Glutamatergic neuron (in vitro differentiated cells): ENCODE data around the gene PRXL2A. TPM values are rescaled to one million over a fixed set of nuclear protein-coding genes. Genes with fewer than 3 reads are reported as not detected.

ENCODE experiments used
- DNase-seq: peaks from one replicate; pipeline ENCODE4 v3.0.0; 2022
- H3K27ac Mint-ChIP-seq: one replicate; pipeline ENCODE4 v1.8.0; 2020; ENCODE audit warnings: mild to moderate bottlenecking, mixed read lengths, inconsistent platforms; ENCODE audit not compliant: unreplicated experiment
- H3K27me3 Mint-ChIP-seq: one replicate; pipeline ENCODE4 v1.8.0; 2020; ENCODE audit warnings: mild to moderate bottlenecking, moderate library complexity, mixed read lengths, inconsistent platforms; ENCODE audit not compliant: unreplicated experiment
- H3K36me3 Mint-ChIP-seq: one replicate; pipeline ENCODE4 v1.8.0; 2020; ENCODE audit warnings: mild to moderate bottlenecking, mixed read lengths, inconsistent platforms; ENCODE audit not compliant: unreplicated experiment
- H3K4me1 Mint-ChIP-seq: one replicate; pipeline ENCODE4 v1.8.0; 2020; ENCODE audit warnings: mild to moderate bottlenecking, low read depth, mixed read lengths, inconsistent platforms; ENCODE audit not compliant: unreplicated experiment
- H3K4me3 Mint-ChIP-seq: one replicate; pipeline ENCODE4 v1.8.0; 2020; ENCODE audit warnings: mild to moderate bottlenecking, mixed read lengths, inconsistent platforms; ENCODE audit not compliant: unreplicated experiment
- H3K9me3 Mint-ChIP-seq: one replicate; pipeline ENCODE4 v1.8.0; 2020; ENCODE audit warnings: mild to moderate bottlenecking, moderate library complexity, mixed read lengths, inconsistent platforms; ENCODE audit not compliant: unreplicated experiment
- total RNA-seq: library from RNA; stranded (reverse); fragmentation: NEBNext Ultra II Directional; extraction: Animal tissue kit (Norgen Biotek cat#: 25700); gene quantifications from one replicate; pipeline ENCODE4 v1.2.1, GENCODE V29; 2021; ENCODE audit not compliant: unreplicated experiment
- TF ChIP-seq, protein P1 (sequence below): fragments of 200-600 bp; sonication (generic); IDR thresholded peaks from one replicate; pipeline ENCODE4 v1.5.0; 2021; ENCODE audit not compliant: partially characterized antibody, unreplicated experiment

The PRXL2A gene
- total RNA-seq, 1 donor from 2014 or later, result 164 TPM

DNA sequence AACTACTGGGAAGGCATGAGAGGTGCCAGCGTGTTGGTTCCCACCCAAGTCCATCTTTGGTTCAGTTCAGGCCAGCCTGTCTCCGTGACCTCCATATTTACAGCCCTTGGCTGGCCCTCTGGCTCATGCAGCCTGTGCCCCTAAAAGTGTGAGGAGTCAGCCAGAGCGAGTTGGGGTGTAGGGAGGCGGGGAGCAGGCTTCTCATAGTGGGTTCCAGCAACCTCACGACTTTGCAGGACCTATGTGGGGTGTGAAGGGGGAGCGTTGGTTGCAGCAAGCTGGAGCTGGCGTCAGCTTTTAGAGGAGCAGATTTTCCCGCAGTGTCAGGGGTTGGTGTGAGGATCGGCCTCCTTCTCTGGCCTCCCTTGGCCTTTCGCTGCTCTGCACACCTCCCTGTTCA is 55.5 kb downstream of the PRXL2A start:
- peak overlapping the region; percentile 92 for H3K27ac Mint-ChIP-seq
- H3K4me3 Mint-ChIP-seq, result peak overlapping the region; percentile 68
- H3K9me3 Mint-ChIP-seq, result peaks cover 6% of the 10 kb centered on the region
- no peak for DNase-seq
- peaks cover 10% of the 10 kb centered on the region for H3K27me3 Mint-ChIP-seq
- H3K36me3 Mint-ChIP-seq, result no peaks in the 10 kb centered on the region
- H3K4me1 Mint-ChIP-seq, result peaks cover 74% of the 10 kb centered on the region
- TF ChIP-seq, protein P1, sequence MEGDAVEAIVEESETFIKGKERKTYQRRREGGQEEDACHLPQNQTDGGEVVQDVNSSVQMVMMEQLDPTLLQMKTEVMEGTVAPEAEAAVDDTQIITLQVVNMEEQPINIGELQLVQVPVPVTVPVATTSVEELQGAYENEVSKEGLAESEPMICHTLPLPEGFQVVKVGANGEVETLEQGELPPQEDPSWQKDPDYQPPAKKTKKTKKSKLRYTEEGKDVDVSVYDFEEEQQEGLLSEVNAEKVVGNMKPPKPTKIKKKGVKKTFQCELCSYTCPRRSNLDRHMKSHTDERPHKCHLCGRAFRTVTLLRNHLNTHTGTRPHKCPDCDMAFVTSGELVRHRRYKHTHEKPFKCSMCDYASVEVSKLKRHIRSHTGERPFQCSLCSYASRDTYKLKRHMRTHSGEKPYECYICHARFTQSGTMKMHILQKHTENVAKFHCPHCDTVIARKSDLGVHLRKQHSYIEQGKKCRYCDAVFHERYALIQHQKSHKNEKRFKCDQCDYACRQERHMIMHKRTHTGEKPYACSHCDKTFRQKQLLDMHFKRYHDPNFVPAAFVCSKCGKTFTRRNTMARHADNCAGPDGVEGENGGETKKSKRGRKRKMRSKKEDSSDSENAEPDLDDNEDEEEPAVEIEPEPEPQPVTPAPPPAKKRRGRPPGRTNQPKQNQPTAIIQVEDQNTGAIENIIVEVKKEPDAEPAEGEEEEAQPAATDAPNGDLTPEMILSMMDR, result no peak

DNA sequence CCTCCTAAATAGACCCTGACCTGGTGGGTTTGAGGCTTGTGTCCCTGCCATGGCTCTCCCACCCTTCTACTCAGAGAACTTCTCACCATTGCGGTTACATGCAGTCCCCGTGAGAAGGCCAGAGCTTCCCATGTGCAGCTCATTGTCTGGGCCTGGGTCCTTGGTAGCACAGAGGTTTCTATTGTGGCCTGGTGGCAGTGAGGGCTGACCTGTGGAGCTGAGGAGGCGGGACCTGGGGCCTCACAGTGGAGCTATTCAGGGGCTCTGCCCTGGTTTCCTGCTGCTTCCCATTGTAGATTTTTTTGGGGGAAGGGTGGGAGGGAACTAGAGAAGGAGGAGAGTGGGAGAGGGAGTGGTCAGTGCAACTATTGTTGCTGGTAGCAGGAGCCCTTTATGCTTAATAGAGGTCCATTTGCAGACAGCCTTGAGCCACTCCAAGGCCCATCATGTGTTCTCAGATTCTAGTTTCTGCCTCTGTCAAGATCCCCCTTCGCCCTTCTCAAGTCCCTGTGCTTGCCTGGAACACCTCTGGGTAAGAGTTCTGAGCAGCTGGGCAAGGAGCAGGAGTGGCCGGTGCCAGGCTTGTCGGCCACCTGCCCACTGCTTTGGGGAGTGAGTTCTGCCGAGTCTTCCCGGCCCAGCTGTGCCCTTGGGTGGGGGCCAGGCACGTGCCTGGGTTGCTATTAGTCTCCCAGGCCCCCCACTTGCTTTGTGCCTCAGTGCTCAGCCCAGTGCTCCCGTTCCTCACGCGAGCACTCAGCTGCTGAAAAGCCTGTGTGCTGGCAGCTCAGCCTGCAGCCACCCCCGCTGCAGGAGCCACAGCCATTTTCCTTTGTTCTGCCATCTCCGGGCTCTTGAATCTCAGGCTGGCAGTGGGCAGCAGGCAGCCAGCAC is 56.5 kb downstream of the PRXL2A start:
- DNase-seq, result no peak
- Mint-ChIP-seq H3K36me3 (no peaks in the 10 kb centered on the region), H3K27me3 (peaks cover 10% of the 10 kb centered on the region), H3K4me3 (peak overlapping the region; percentile 68), H3K9me3 (peaks cover 6% of the 10 kb centered on the region), H3K4me1 (peaks cover 76% of the 10 kb centered on the region), H3K27ac (peak overlapping the region; percentile 92)
- TF ChIP-seq, protein P1, result no peak

DNA sequence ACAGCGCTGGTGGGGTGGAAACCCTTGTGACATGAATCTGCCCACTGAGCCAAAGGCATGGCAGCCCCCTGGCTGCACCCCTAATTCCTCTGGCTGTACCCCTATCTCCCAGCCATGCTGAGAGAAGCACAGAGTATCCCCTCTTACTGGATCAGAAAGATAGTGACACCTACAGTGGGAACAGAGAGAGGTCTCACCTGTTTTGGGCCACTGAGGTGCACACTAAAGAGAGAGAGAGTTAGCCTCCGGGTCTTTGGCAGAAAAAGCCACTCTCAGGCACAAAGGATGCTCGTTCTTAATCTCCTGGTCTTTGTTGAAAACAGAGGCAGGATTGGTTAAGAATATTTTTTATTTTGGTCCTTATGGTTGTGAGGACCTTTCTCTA is 57.1 kb downstream of the PRXL2A start:
- no peaks in the 10 kb centered on the region for H3K36me3 Mint-ChIP-seq
- H3K4me3 Mint-ChIP-seq, result peak overlapping the region; percentile 38
- peak overlapping the region; percentile 92 for H3K27ac Mint-ChIP-seq
- H3K4me1 Mint-ChIP-seq, result peaks cover 71% of the 10 kb centered on the region
- DNase-seq, result no peak
- H3K27me3 Mint-ChIP-seq, result peaks cover 8% of the 10 kb centered on the region
- peaks cover 6% of the 10 kb centered on the region for H3K9me3 Mint-ChIP-seq
- TF ChIP-seq, protein P1, result no peak

DNA sequence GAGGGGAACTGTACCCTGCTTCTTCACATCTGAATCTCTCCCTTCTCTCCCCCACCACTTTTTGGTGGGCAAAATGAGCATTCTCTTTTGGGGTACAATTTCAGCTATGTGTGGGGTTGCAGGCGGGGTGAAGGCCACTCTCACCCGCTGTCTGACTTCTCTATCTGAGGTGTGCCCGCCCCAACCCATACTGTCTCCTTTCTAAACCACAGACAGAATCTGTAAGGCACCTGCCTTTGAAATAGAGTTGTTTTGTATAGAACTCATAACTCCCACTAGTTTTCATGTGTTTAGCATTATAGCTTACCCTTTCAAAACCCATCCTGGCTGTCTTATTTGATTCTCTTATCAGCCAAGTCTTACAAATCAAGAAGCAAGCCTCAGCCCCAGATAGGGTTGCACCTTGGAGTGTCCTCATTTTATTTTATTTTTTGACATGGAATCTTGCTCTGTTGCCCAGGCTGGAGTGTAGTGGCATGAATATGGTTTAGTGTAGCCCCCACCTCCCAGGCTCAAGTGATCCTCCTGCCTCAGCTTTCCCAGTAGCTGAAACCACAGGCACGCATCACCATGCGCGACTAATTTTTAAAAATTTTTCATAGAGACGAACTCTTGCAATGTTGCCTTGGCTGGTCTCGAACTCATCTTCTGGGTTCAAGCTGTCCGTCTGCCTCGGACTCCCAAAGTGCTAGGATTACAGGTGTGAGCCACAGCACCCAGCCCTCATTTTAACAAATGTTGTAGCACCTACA is 57.7 kb downstream of the PRXL2A start:
- TF ChIP-seq, protein P1, result no peak
- H3K9me3 Mint-ChIP-seq, result peaks cover 3% of the 10 kb centered on the region

More for the DNA sequence above, 57.7 kb downstream of the PRXL2A start:
- Mint-ChIP-seq H3K36me3 (no peaks in the 10 kb centered on the region), H3K4me3 (peak overlapping the region; percentile 83), H3K27me3 (peaks cover 10% of the 10 kb centered on the region), H3K27ac (peak overlapping the region; percentile 40), H3K4me1 (peaks cover 66% of the 10 kb centered on the region)
- no peak for DNase-seq
